PC-9 (cell line): ENCODE measurements around the gene CLCA1.

Experiments used
- CTCF ChIP-seq: fragments of 200-600 bp; sonication (generic); conservative IDR thresholded peaks from 2 replicates; pipeline ENCODE4 v1.6.1; 2017; ENCODE audit warnings: mixed run types, antibody characterized with exemption, mild to moderate bottlenecking, moderate library complexity
- EZH2 ChIP-seq: fragments of 200-600 bp; sonication (generic); IDR thresholded peaks from 2 replicates; pipeline ENCODE4 v1.8.0; 2017; ENCODE audit warnings: antibody characterized with exemption, low read depth

GRCh38 chr1:86450847-86451246 lies 17.9 kb upstream of the CLCA1 start:
- no peak for TF ChIP-seq CTCF
- TF ChIP-seq EZH2, result no peak
